Large intestine (tissue), 3 donors: ENCODE data around the gene TDRKH. TPM values are rescaled to one million over a fixed set of nuclear protein-coding genes. Genes with fewer than 3 reads are reported as not detected.

ENCODE experiments used
- DNase-seq, 2 donors: peaks; one replicate each; pipeline versions ENCODE4 v3.0.0 to v3.0.0-alpha.2; 2013
- H3K27ac ChIP-seq: one replicate; pipeline ENCODE4 v1.5.1; 2013; ENCODE audit warnings: low read length
- H3K27me3 ChIP-seq: 2 replicates; pipeline ENCODE4 v1.6.1; 2013; ENCODE audit warnings: low read length; ENCODE audit not compliant: control insufficient read depth, insufficient read depth
- H3K36me3 ChIP-seq: 2 replicates; pipeline ENCODE4 v1.6.1; 2013; ENCODE audit warnings: low read length; ENCODE audit not compliant: control insufficient read depth, insufficient read depth
- H3K4me1 ChIP-seq: one replicate; pipeline ENCODE4 v1.6.1; 2013; ENCODE audit warnings: low read length; ENCODE audit not compliant: control insufficient read depth, insufficient read depth
- H3K4me3 ChIP-seq: one replicate; pipeline ENCODE4 v1.5.1; 2013; ENCODE audit warnings: low read length
- H3K9me3 ChIP-seq: one replicate; pipeline ENCODE4 v1.6.1; 2013; ENCODE audit warnings: mild to moderate bottlenecking, low read depth, low read length, moderate library complexity; ENCODE audit not compliant: control insufficient read depth
- WGBS: methylation state at CpG from one replicate; pipeline ENCODE4 v1.1.5; 2013; ENCODE audit warnings: low lambda C conversion rate; ENCODE audit not compliant: insufficient coverage; 5-methylcytosine and 5-hydroxymethylcytosine counted together
- polyA plus RNA-seq: library from polyadenylated mRNA; unstranded; fragments of 120-200 nt; gene quantifications from one replicate; pipeline ENCODE4 v1.2.1, GENCODE V29; 2013

The TDRKH gene
- polyA plus RNA-seq, 1 donor, result 4.2 TPM

DNA sequence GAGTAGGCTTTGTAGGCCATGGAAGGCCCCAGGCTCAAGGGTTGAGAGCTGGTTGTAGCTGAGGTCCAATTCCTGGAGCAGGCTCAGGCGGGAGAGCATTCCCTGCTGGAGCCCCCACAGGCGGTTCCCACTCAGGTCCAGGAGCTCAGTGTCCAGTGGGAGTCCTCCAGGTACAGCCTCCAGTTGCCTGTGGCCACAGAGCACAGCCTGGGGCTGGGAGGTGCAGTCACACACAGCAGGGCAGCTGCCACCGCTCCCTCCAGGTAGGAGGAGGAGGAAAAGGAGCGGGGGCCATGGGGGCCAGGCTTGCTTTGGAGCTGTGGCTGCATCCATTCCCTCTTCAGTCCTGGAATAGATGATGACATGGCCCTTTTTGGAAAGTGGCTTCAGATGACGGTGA is 12.1 kb upstream of the TDRKH start:
- Histone ChIP-seq H3K27ac (no peak overlapping the region), H3K4me1 (no peaks in the 10 kb centered on the region), H3K4me3 (no peak overlapping the region), H3K27me3 (peaks cover 47% of the 10 kb centered on the region), H3K9me3 (no peaks in the 10 kb centered on the region), H3K36me3 (no peaks in the 10 kb centered on the region)
- DNase-seq, result no peak
- no CpG with 5 or more reads among the region's 5 CpGs for WGBS

DNA sequence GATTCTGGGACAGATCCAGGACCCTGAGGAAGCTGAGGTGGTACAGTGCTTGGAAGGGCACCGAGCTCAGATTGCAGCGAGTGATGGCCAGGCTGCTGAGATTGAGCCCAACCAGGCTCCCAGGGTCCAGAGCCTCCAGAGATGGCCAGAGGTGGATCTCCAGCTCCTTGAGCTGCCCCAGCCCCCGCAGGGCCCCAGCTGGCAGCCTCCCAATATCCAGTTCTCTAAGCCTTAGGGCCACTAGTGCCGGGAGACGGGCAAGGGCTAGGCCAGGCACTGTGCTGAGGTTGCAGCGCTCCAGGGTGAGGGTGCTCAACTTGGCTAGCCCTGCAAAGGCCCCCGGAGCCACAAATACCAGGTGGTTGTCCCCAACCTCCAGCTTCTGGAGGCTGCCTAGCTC is 11.5 kb upstream of the TDRKH start:
- Histone ChIP-seq H3K36me3 (no peaks in the 10 kb centered on the region), H3K4me1 (no peaks in the 10 kb centered on the region), H3K27ac (no peak overlapping the region), H3K27me3 (peaks cover 47% of the 10 kb centered on the region), H3K9me3 (no peaks in the 10 kb centered on the region), H3K4me3 (no peak overlapping the region)
- DNase-seq, result no peak
- no CpG with 5 or more reads among the region's 7 CpGs for WGBS

DNA sequence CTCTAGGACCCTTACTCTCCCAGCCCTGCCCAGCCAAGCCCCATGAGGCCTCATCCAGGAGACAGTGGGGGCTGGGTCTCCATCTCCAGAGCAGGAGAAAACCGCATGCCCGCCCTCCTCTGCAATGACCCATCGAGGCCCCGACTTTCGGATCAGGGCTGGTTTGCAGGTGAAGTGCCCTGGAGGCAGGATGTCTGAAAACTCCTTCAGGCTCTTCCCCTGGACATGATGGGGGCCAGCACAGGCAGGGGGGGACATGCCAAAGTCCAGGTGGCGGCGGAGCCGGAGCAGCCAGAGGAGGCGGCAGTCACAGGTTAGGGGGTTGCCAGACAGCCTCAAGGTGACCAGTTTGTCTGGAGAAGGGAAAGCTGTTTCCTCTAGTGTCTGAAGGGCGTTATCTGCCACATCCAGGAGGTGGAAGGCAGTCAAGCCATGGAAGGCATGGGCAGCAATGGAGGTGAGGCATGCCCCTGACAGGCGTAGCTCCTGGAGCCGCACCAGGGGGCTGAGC is 11.1 kb upstream of the TDRKH start:
- no peaks in the 10 kb centered on the region for H3K4me1 ChIP-seq
- H3K27me3 ChIP-seq, result peaks cover 47% of the 10 kb centered on the region
- no peaks in the 10 kb centered on the region for H3K9me3 ChIP-seq
- no peak for DNase-seq
- H3K36me3 ChIP-seq, result no peaks in the 10 kb centered on the region
- H3K27ac ChIP-seq, result no peak overlapping the region
- WGBS, result no CpG with 5 or more reads among the region's 12 CpGs
- H3K4me3 ChIP-seq, result no peak overlapping the region

DNA sequence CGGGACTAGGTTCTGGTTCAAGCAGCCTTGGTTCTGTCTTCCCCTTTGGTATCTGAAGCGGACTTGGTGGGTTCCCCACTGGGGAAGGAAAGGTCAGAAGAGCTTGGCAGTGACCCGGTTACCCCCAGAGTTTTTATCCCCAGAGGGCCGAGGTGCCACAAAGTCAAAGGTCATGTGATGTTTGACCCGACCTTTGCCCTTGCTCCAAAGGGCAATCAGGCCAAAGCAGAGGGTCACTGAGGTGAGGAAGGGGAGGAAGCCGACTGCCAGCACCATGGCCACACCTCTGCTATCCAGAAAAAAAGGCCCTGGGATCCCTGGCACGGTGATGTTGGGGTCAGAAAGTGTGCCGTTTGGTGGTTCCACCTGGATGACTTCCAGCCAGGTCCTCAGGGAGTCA is 10.5 kb upstream of the TDRKH start:
- H3K4me1 ChIP-seq, result no peaks in the 10 kb centered on the region
- H3K27me3 ChIP-seq, result peaks cover 47% of the 10 kb centered on the region
- WGBS, result no CpG with 5 or more reads among the region's 8 CpGs
- H3K4me3 ChIP-seq, result no peak overlapping the region
- H3K9me3 ChIP-seq, result no peaks in the 10 kb centered on the region
- DNase-seq, result no peak
- H3K27ac ChIP-seq, result no peak overlapping the region
- no peaks in the 10 kb centered on the region for H3K36me3 ChIP-seq

DNA sequence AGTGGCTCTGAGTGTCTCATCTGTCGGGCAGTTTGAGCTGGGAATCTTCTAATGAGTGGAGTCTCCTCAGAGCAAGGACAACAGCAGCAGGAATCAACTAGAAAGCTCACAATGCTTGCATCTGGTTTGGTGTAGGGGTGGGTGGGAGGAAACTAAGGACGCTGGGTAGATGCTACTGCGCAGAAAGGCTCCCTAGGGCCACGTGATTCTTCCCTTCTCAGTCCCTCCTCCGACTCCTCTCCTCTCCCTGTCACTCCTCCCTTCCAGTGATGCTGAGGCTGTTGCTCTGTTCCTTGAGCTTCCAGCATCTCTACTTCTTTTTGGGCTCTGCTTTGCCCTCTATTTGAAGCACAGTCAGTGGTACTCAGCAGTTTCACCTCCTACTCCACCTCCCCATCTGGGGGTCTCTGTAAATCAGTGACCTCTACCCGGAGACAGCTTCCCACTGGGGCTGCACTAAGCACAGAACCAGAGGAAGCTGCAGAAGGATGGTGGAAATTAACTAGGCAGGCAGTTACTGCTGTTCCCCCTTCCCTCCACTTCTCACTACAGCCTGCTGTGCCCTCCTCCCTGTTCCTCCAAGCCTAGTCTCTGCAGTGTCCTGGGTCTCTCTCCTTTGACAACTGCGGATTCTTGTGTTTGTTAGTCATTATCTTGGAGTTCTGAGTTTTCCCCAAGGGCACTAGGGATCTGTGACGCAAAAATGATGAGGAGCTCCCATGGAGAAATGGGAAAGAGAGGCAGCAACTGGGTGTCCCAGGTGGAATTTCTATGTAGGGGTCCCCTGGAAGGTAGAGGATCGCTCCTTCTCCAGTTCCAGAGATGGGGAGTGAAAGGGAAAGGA is 9.1 kb upstream of the TDRKH start:
- Histone ChIP-seq H3K4me1 (no peaks in the 10 kb centered on the region), H3K36me3 (no peaks in the 10 kb centered on the region), H3K4me3 (no peak overlapping the region), H3K27me3 (peaks cover 34% of the 10 kb centered on the region), H3K27ac (no peak overlapping the region), H3K9me3 (no peaks in the 10 kb centered on the region)
- DNase-seq, result no peak
- no CpG with 5 or more reads among the region's 9 CpGs for WGBS

DNA sequence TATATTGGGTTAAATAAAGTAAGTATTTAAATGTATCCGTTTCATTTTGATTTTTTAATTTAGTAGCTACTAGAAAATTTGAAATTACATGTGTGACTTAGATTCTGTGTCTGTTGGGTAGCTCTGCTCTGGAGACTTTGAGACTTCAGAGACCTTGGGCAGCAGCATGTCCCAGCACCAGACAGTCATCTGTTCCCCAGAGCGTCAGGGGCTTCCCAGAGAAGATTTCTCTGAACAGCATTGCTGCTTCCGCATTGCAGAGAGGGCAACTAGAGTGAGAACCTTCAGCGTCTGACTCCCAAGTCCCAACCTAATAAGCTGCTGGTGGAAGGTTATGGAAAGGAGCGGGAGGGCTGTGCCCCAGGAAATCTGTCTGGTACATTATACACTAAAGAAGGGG is 8.3 kb upstream of the TDRKH start:
- WGBS, result no CpG with 5 or more reads among the region's 5 CpGs
- no peaks in the 10 kb centered on the region for H3K36me3 ChIP-seq
- H3K4me1 ChIP-seq, result no peaks in the 10 kb centered on the region
- H3K27me3 ChIP-seq, result peaks cover 26% of the 10 kb centered on the region
- no peak overlapping the region for H3K27ac ChIP-seq
- no peak overlapping the region for H3K4me3 ChIP-seq
- no peaks in the 10 kb centered on the region for H3K9me3 ChIP-seq
- DNase-seq, result no peak

DNA sequence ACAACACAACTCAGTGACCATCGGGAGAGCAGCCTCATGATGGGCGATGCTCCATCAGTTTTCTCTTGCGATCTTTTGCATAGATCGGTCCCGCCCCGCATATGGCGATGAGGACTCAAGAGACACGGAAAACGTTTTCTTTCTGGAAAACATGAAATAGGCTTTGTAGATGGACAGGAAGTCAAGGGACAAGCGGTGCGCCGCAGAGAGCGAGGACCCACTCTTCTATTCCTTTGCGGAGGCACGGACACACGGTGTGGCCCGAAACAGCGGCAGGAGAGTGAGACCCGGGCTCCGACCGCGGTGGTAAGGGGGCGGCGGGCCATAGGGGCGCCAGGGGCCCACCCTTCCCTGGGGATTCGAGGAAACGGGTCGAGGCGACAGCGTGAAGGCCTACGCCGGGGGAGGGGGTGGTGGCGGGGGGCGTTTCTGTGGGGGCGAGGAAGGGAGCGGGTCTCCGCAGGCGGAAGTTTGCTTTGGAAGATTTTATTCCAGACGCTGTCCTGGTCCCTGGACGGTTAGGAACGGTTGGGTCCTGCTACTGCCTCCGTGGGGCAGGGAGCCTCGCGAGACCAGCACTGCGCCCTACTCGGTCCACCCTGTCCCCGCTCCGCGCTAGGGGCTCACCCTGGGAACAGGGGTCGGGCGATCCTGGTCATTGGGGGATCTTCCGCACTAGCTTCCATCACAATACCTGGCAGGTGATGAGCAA is 796 bp upstream of the TDRKH start:
- Histone ChIP-seq H3K4me3 (peak overlapping the region; percentile 63), H3K27ac (no peak overlapping the region), H3K27me3 (peaks cover 1% of the 10 kb centered on the region), H3K4me1 (no peaks in the 10 kb centered on the region), H3K9me3 (no peaks in the 10 kb centered on the region), H3K36me3 (no peaks in the 10 kb centered on the region)
- WGBS, result no CpG with 5 or more reads among the region's 52 CpGs
- peak in 1 of 2 donors; percentile 26 for DNase-seq

DNA sequence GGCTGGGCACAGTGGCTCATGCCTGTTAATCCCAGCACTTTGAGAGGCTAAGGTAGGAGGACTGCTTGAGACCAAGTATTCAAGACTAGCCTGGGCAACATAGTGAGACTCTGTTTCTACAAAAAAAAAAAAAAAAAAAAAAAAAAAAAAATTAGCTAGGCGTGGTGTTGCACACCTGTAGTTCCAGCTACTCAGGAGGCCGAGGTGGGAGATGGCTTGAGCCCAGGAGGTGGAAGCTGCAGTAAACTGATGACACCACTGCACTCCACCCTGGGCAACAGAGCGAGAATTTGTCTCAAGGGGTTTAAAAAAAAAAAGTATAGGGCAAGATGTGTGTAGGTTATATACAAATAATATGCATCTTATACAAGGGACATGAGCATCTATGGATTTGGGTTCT is 2.6 kb downstream of the TDRKH start:
- WGBS, result no CpG with 5 or more reads among the region's 3 CpGs

DNA sequence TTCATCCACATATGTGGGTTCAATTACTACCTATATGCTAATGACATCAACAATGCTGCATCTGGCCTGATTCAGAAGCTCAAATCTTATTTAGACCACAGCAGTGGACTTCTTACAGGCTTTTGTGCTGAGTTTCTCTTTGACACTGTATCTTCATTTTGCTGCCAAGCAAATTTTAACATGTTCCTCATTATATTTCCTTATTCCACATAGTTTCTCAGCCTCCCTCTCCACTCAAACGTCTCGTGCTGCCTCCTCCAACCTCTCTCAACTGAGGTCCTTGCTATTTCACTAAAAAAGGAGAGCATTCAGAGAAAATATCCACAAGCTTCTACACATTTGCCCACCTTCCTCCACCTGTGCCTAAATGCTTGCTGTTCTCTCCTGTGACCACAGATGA is 6.5 kb downstream of the TDRKH start:
- Histone ChIP-seq H3K9me3 (no peaks in the 10 kb centered on the region), H3K4me3 (no peak overlapping the region), H3K27ac (no peak overlapping the region), H3K4me1 (no peaks in the 10 kb centered on the region), H3K27me3 (peaks cover 2% of the 10 kb centered on the region), H3K36me3 (no peaks in the 10 kb centered on the region)
- WGBS, result 69% methylated on average over 2 of the region's 2 CpGs
- no peak for DNase-seq

More for the DNA sequence above, 2.6 kb downstream of the TDRKH start:
- peaks cover 2% of the 10 kb centered on the region for H3K27me3 ChIP-seq
- no peaks in the 10 kb centered on the region for H3K4me1 ChIP-seq
- H3K4me3 ChIP-seq, result no peak overlapping the region
- H3K9me3 ChIP-seq, result no peaks in the 10 kb centered on the region
- no peaks in the 10 kb centered on the region for H3K36me3 ChIP-seq
- H3K27ac ChIP-seq, result no peak overlapping the region
- DNase-seq, result no peak

DNA sequence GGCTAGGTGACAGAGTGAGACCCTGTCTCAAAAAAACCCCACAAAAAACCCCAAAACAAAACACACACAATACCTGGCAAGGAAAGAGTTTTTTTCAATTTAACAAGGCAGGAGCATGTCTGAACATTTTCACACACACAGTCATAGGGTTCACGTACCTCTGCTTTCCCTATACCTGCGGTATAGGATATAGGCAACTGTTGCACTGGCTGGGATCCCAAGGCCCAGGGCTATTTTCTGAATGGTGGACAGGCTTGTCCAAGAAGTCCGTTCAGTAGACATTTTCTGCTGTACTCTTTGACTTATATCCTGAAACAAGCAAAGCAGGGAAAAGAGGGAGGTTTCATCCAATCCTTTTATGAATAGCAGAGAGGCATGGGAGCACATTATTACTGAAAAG is 7.6 kb downstream of the TDRKH start:
- DNase-seq, result no peak
- Histone ChIP-seq H3K4me3 (no peak overlapping the region), H3K27me3 (peaks cover 2% of the 10 kb centered on the region), H3K27ac (no peak overlapping the region), H3K9me3 (no peaks in the 10 kb centered on the region), H3K4me1 (no peaks in the 10 kb centered on the region), H3K36me3 (no peaks in the 10 kb centered on the region)
- no CpG with 5 or more reads among the region's 3 CpGs for WGBS
